Left ventricle myocardium inferior (tissue), 1 donor: ENCODE results near the gene FFAR3. TPM values are rescaled to one million over a fixed set of nuclear protein-coding genes. Genes with fewer than 3 reads are reported as not detected.
"Not testable (repeated sequence)": the region's sequence is repeated elsewhere in the genome, so short reads cannot be mapped to it uniquely, and the experiment has no call there.

Source experiments
- DNase-seq: peaks from one replicate; pipeline ENCODE4 v3.0.0-alpha.2; 2020
- H3K27ac ChIP-seq: fragments of 200-600 bp; replicated peaks from 2 replicates; pipeline ENCODE4 v1.8.0; 2021
- H3K27me3 ChIP-seq: fragments of 200-600 bp; 2 replicates; pipeline ENCODE4 v1.8.0; 2021; ENCODE audit warnings: low read depth
- H3K36me3 ChIP-seq: fragments of 200-600 bp; 2 replicates; pipeline ENCODE4 v1.8.0; 2021
- H3K4me1 ChIP-seq: fragments of 200-600 bp; 2 replicates; pipeline ENCODE4 v1.8.0; 2021
- H3K4me3 ChIP-seq: fragments of 200-600 bp; 2 replicates; pipeline ENCODE4 v1.8.0; 2021; ENCODE audit warnings: mild to moderate bottlenecking, moderate library complexity
- H3K9me3 ChIP-seq: fragments of 200-600 bp; replicated peaks from 2 replicates; pipeline ENCODE4 v1.8.0; 2021
- intact Hi-C: fragments of 100-400 bp; cut with micrococcal nuclease; formaldehyde crosslinking; loops from one replicate; pipeline ENCODE4 v1.11.0; 2022
- total RNA-seq: library from RNA; stranded (reverse); fragmentation: NEBNext Ultra II Directional; extraction: Animal tissue kit (Norgen Biotek cat#: 25700); gene quantifications from one replicate; pipeline ENCODE4 v1.2.1, GENCODE V29; 2021
- TF ChIP-seq, protein P1 (sequence below): fragments of 200-600 bp; IDR thresholded peaks from 2 replicates; pipeline ENCODE4 v1.8.0; 2021; ENCODE audit warnings: antibody characterized with exemption, mild to moderate bottlenecking, borderline replicate concordance
- donor health status: DM: no; HTN: yes; CAD: no; lungs with severe emphysema.

Gene FFAR3
- total RNA-seq, 1 donor from 2014 or later = not detected

DNA sequence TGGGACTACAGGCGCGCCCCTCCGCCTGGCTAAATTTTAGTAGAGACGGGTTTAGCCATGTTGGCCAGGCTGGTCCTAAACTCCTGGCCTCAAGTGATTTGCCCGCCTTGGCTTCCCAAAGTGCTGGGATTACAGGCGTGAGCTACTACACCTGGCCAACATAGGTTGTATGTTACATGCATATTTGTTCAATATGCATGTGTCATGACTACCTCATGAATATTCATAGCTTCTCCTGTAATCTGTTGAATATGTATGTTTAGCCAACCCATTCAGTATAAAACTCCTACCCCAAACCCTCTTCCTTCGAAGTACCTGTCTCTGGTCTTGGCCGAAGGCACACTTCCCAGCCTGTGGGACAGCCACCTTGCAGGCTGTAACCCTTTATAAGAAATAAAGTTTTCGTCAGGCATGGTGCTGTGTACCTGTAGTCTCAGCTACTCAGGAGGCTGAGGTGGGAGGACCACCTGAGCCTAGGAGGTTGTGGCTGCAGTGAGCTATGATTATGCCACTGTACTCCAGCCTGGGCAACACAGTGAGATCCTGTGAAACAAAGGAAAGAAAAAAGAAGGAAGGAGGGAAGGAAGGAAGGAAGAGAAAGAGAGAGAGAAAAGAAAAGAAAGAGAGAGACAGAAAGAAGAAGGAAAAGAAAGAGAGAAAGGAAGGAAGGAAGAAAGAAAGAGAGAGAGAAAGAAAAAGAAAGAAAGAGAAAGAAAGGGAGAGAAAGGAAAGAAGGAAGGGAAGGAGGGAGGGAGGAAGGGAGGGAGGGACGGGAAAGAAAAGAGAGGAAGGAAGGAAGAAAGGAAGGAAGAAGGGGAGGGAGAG, 41.9 kb downstream of the FFAR3 start:
- Histone ChIP-seq H3K36me3 (no peaks in the 10 kb centered on the region), H3K27ac (peak overlapping the region; percentile 21)
- TF ChIP-seq, protein P1, sequence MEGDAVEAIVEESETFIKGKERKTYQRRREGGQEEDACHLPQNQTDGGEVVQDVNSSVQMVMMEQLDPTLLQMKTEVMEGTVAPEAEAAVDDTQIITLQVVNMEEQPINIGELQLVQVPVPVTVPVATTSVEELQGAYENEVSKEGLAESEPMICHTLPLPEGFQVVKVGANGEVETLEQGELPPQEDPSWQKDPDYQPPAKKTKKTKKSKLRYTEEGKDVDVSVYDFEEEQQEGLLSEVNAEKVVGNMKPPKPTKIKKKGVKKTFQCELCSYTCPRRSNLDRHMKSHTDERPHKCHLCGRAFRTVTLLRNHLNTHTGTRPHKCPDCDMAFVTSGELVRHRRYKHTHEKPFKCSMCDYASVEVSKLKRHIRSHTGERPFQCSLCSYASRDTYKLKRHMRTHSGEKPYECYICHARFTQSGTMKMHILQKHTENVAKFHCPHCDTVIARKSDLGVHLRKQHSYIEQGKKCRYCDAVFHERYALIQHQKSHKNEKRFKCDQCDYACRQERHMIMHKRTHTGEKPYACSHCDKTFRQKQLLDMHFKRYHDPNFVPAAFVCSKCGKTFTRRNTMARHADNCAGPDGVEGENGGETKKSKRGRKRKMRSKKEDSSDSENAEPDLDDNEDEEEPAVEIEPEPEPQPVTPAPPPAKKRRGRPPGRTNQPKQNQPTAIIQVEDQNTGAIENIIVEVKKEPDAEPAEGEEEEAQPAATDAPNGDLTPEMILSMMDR = no peak

GRCh38 chr19:35400773-35401100, 42.5 kb downstream of the FFAR3 start:
- intact Hi-C loops = no loop called here
- Histone ChIP-seq H3K9me3 (no peaks in the 10 kb centered on the region), H3K27ac (no peak overlapping the region), H3K27me3 (no peaks in the 10 kb centered on the region), H3K4me3 (no peak overlapping the region), H3K36me3 (no peaks in the 10 kb centered on the region), H3K4me1 (peaks cover 22% of the 10 kb centered on the region)
- no peak for DNase-seq
- TF ChIP-seq, protein P1 = no peak

More for the DNA sequence above, 41.9 kb downstream of the FFAR3 start:
- no peaks in the 10 kb centered on the region for H3K9me3 ChIP-seq
- no peaks in the 10 kb centered on the region for H3K27me3 ChIP-seq
- no peak for DNase-seq
- H3K4me1 ChIP-seq = peaks cover 24% of the 10 kb centered on the region
- no peak overlapping the region for H3K4me3 ChIP-seq
- intact Hi-C loops = no loop called here

- DNase-seq, H3K27ac ChIP-seq, H3K27me3 ChIP-seq, H3K36me3 ChIP-seq, intact Hi-C loops, H3K4me3 ChIP-seq, H3K9me3 ChIP-seq: not testable (repeated sequence)
- peaks cover 19% of the 10 kb centered on the region for H3K4me1 ChIP-seq
Measured at GRCh38 chr19:35401416-35401815, 43.2 kb downstream of the FFAR3 start.

GRCh38 chr19:35403116-35403760, 45.0 kb downstream of the FFAR3 start:
- no peak overlapping the region for H3K4me3 ChIP-seq
- no peak overlapping the region for H3K27ac ChIP-seq
- intact Hi-C loops = no loop called here
- TF ChIP-seq, protein P1 = no peak
- H3K27me3 ChIP-seq = no peaks in the 10 kb centered on the region
- H3K36me3 ChIP-seq = no peaks in the 10 kb centered on the region
- H3K4me1 ChIP-seq = peaks cover 19% of the 10 kb centered on the region
- DNase-seq = no peak
- H3K9me3 ChIP-seq = no peaks in the 10 kb centered on the region

DNA sequence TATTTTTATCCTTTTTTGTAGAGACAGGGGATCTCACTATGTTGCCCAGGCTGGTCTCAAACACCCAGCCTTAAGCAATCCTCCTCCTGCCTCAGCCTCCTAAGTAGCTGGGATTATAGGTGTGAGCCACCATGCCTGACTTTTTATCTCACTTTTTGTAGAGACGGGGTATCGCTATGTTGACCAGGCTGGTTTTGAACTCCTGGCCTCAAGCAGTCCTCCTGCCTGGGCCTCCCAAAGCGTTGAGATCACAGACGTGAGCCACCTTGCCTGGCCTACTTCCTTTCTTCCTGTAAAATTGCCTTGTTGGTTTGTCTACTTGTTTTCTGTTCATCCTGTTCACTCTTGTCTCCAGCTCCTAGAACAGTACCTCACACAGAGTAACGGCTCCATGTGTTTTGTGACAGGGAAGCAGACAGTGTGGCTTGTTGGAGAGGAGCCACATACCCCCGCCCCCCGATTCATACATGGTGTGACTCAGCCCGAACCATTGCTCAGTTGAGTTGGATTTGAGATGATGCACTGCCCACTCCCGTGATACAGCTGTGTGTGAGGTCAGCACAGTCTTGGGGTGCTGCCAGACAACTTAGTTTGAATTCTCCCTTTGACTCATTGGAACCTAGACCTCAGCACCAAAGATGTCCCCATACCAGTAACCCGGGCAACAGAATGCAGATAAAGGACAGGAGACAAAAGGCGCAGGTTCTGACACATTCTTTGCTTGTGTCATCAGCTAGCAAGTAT, 46.8 kb downstream of the FFAR3 start:
- Histone ChIP-seq H3K4me3 (no peak overlapping the region), H3K27me3 (no peaks in the 10 kb centered on the region), H3K36me3 (no peaks in the 10 kb centered on the region), H3K4me1 (peaks cover 12% of the 10 kb centered on the region), H3K27ac (no peak overlapping the region), H3K9me3 (no peaks in the 10 kb centered on the region)
- intact Hi-C loops = no loop called here
- TF ChIP-seq, protein P1 = no peak
- DNase-seq = no peak
